DMS79 treated with DMSO at 0.1 percent for 48 hours (cell line): ENCODE measurements around the gene KLK11.

ENCODE experiments used
- DNase-seq: peaks from one replicate; lab custom pipeline; 2025; lab: John Stamatoyannopoulos, UW

The KLK11 gene

DNA sequence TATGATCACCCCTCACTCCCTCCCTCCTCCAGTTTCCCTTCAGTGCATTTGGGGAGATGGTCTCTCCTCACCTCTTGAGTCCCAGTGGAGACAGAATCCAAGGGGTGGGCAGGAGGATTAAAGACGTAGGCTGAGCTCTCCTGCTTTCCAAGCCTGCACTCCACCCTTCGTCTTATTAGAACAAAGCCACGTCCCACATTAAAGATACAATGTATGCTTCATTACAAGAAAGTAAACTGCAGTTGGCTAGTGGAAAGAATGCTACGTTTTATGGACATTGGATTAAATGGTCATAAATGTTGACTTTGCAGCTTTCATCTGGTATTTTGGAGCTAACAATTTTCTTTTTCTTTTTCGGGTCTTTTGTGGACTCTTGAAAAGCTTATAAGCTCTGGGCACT is 1.5 kb upstream of the KLK11 start:
- DNase-seq, result no peak

DNA sequence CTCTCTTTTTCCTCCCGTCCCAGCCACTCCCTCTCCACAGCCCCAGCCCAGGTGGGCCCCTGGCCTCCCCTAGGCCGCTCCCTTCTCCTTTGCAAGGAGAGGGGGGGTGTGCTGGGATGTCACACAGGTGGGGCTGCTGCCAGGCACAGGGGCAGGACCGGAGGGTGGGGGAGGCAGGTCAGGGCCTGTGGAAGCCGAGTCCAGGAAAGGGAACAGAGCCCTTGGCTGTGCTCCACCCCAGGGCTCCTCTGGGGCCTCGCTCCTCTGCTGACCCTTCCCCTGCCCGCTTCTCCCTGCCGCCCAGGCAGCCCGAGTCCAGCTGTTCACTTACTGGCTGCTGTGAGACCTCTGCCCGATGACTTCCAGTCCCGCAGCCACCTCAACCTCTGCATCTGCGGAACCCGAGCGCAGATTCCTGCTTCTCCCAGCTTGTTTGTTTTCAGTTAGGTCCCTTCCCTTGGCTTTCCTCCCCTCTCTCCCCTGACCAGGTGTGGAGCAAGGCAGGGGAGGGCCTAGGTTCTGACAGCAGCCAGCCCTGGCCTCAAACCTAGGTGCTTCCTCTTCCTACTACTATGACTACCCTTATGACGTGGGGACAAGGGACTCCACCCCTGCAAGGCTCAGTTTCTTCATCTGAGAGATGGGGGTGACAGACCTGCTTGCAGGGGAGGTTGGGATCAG is 850 bp upstream of the KLK11 start:
- peak; percentile 21 for DNase-seq

DNA sequence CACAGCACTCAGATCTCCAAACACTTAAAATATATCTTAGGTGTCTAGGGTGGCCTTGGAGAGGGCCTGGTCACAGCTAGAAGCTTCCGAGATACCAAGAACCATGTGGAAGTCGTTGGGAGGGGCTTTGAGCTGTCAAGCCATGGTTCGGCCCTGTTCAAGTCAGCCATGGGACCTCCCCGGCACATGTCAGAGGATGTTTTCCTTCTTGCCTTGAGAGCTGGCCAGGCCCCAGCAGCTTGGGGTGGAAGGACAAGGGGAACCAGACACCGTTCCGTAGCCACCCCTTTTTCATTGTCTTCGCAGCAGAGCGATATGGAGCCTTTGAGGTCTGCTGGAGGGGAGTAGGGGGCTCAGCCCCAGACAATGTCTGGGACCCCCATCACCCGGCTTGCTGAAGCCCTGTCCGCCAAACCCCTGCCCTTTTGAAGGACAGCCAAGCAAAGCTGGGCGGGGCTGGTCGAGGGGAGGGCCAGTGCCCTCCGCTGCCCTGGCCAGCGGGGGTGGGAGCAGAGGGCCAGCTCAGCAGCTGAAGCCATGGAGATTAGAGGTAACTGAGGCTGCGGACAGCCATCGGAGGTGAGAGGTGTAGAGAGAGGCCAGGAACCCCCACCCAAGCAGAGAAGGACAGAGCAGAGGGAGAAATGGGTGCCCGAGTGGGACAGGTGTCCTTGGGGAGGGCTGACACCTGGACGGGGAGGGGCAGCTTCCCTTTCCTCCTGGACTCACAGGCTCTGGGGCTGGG is 435 bp downstream of the KLK11 start:
- peak; percentile 11 for DNase-seq

DNA sequence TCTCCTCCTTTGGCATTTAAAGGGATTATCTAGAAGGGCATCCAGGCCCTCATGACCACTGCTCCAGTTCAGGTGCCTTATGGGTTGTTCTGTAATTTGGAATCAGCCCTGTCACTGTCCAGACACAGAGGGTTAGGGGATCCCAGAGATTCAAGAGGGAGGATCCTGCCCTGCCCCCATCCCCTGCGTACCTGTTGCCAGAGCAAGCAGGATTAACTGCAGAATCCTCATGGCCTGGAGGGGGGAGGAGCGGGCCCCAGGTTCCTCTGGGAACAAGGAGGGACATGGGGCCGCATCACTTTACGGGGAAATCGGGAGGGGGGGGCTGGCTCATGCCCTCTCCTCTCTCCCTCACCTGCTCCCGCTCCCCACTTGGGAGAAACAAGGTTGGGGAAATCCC is 1.0 kb downstream of the KLK11 start:
- DNase-seq, result no peak

- DNase-seq, result peak; percentile 60
Measured at GRCh38 chr19:51024924-51025323, 1.5 kb downstream of the KLK11 start.

DNA sequence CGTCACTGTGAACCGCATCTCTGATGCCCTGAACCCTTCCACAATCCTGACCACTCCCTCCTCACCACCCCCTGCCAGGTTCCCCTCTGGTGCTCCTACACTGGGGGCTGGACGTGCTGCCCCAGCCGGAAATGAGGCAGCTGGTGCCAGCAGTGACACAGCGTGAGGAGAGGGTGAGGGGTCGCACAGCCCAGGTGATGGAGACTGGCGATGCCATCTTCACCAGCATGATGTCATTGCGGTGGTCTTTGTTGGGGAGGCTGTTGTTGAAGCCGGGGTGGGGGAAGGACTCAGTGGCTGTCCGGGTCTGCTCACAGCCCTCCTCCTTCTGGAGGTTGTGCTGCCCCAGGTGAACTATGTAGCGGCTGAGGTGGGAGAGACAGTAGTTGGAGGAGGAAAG is 2.5 kb downstream of the KLK11 start:
- DNase-seq, result no peak

DNA sequence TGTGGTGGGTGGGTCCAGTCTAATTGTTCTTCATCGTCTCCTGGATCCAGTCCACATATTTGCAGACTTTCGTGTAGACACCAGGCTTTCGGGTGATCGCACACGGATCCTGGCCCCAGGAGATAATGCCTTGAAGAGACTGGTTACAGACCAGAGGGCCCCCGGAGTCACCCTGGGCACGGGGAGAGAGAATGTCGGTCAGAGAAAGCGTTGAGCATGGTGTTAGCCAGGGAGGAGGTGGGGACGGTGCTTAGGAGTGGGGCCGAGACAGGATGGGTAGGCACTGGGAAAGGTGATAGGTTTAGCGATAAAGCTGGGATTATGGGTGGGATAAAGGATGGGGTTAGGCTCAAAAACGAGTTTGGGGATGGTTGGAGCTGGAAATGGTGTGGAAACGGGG is 3.9 kb downstream of the KLK11 start:
- no peak for DNase-seq

DNA sequence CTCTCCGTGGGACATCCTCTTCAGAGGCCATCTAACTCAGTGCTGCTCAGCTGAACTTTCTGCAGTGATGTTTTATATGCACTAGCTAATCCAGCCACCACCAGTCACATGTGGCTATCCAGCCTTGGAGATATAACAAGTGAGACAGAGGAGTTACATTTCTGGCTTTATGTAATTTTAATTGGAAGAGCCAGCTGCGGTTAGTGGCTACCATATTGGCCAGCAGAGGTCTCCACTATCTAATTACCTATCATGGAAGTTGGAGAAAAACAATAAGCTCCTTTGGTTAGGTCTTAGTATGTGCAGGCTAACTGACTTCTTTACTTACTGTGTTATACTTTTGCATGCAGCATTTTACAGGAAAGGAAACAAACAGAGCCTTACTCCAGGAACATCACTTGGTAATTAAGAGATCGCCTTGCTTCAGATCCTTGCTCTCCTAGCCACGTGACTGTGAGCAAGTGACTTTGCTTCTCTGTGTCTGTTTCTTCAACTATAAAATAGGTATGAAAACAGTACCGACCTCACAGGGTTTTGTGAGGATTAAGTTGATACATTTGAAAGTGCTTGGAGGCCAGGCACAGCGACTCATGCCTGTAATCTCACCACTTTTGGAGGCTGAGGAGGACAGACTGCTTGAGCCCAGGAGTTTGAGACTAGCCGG is 5.3 kb downstream of the KLK11 start:
- peak; percentile 60 for DNase-seq

GRCh38 chr19:51019544-51019925 is 6.9 kb downstream of the KLK11 start, which contains the start of gene KLK10:
Gene KLK10 (minus strand): TSS chr19:51019709. CDS start chr19:51019130, 579 bp downstream.
- no peak for DNase-seq

DNA sequence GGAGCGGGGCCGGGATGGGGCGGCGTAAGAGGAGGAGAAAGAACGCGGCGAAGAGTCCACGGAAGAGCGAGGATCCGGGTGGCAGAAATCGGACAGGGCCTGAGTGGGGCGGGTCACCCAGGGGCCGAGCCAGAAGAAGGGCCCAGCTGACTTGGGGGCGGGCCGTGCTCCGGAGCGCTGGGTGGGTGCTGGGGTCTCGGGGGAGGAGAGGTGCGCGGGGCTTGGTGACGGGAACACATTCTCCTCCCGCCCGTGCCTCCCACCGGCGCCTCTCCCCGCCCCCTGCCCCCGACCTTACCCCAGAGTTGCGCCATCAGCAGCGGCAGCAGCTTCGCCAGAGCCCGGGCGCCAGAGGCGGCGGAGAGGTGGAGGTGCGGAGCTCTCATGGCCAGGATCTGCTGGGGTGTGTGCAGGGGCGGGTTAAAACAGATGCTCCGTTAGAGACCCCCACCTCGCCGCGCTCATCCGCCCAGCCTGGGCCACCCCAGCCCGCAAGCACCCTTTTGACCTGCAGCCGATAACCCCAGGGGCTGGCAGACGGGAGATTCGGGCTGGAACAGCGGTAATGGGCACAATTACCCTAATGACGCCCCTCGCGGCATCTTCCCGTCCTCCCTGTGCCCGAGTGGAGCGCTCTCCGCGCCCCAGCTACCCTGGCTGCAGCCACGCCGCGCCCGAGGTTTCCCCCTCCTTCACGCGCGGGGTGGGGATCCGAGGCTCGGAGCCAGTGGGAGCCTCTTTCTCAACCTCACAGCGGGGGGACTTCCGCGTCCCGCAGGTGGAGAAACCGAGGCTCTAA is 7.5 kb downstream of the KLK11 start:
- DNase-seq, result peak; percentile 23

- DNase-seq, result peak; percentile 55
Measured at GRCh38 chr19:51016798-51017683, 9.4 kb downstream of the KLK11 start.

DNA sequence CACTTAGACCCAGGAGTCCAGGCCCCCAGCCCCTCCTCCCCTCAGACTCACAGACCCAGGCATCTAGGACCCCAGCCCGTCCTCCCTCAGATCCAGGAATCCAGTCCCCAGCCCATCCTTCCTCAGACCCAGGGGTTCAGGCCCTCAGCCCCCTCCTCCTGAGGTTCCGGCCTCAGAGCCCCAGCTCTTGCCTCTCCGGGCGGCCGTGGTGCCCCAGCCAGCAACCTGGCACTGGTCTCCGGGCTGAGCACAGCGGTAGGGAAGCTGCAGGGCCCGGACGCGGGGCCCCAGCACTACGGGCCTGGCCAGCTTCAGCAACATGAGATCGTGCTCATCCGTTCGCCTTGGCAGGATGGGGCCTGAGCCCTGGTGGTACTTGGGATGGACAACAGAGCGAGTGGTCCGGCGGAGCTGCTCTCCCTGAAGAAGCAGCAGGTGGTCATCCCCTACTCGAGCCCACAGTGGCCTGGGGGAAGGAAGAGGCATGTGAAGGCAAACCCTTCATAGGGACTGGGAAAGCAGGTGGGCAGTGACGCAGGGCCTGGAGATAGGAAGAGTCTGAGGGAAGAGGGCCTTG is 10.6 kb downstream of the KLK11 start:
- no peak for DNase-seq

DNA sequence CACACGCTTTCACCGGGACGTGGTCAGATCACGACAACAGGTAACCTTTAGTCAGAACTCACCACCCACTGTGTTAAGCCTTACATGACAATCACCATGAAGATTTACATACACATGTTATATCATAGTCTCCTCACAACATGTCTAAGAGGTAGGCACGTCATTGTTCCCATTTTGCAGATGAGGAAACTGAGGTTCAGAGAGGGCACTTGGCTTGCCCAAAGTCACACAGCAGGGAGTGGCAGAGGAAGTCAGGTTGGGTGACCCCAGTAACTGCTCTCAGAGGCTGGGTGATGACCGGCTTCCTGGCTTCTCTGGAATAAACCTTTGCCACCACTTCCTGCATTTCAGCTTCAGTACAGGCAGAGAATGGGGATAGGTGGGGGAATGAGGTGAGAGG is 12.2 kb downstream of the KLK11 start:
- no peak for DNase-seq

DNA sequence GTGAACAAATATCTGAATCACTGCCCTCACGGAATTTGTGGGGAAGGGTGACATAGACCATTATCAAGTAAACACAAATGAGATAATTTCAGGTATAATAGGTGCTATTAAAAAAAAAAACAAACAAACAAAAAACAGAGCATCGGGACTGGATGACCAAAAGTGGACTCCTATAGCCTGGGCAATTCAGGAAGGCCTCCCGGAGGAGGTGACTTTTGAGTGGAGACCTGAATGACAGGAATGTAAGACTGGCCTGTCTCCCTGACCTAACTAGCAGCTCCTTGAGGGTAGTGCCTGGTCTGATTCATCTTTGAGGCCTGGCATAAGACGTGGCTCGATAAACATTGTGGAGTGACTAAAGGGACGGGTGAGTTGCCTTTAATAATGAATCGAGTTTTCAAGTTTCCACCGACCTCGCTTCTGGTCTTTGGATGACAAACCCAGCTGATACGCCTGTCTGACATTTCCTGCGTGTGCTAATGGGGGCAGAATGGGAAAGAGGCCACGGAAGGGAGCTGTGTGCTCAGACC is 13.7 kb downstream of the KLK11 start:
- no peak for DNase-seq

DNA sequence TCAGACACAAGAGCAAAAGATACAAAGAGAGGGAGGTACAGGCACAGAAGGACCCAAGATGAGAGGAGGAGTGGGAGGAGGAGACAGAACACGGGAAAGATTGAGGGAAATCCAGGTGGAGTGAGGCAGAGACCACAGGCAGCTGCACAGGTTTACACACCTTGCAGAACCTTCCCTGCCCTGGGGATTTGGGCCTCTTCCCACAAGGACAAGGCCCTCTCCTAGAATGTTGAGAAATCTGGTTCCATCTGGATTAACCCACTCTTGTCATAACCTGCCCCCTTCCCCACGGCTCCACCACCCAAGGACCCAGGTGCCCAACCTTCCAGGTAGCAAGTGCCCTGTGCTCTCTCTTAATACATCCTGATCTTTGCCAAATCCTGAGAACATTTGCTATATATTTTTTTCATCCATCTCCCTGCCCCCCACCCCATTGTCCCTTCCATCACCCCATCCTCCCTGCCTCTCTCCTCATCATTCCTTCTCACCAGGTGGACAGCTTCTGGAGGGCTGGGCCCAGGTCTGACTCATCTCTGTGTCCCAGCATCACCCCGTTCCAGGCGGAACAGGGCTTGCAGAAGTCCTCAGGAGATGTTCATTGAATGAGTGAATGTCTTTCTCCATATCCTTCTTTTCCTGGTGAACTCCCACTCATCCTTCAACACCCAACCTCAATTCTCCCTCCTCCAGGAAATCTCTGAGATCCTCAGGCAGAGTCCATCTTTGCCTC is 16.2 kb downstream of the KLK11 start:
- DNase-seq, result no peak

- DNase-seq, result no peak
Measured at GRCh38 chr19:51009061-51009891, 17.1 kb downstream of the KLK11 start.

DNA sequence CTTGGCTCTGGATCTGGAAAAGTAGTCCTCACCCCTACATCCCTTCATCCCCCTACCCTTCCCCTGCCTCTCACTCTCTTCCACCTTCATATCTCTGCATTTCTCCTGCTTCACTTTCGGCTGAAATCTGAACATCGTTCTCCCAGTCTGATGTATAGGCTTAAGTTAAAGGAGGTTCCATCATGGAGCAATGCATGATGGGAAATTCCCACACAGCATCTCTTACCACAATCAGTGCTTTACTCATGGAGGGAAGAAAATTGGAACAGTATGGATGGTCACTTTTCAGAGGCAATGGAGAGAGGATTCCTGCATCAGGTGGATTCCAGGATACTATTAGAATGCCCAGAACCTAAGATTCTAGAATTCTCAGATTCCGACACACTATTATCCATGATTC is 18.9 kb downstream of the KLK11 start:
- DNase-seq, result no peak

DNA sequence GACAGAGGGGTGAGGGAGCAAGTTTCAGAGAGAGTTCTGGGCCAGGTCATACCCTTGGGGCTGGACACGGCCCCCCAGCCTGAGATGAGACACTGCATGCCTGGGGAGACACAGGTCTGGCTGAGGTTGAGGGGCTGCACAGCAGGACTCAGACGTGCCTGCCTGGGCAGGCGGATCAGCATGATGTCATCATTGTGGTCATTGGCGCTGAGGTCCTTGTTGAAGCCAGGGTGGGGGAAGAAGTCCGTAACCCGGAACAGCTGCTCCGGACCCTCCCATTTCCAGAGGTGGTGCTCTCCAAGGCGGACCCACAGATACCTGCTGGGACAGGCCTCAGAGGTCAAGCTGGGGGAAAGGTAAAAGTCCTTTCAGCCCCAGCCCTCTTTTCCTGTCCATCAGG is 20.0 kb downstream of the KLK11 start:
- no peak for DNase-seq

- no peak for DNase-seq
Measured at GRCh38 chr19:51005248-51005647, 21.2 kb downstream of the KLK11 start.
